Loucy (cell line): ENCODE measurements around the gene KDM7A.

Experiments
- CTCF ChIP-seq: fragments of 200-600 bp; sonication (generic); conservative IDR thresholded peaks from 2 replicates; pipeline ENCODE4 v1.5.1; 2014; ENCODE audit warnings: mild to moderate bottlenecking, antibody characterized with exemption, low read length
- EZH2phosphoT487 ChIP-seq: fragments of 200-600 bp; IDR thresholded peaks from 2 replicates; pipeline ENCODE4 v1.6.1; 2018; ENCODE audit warnings: antibody characterized with exemption, mild to moderate bottlenecking, moderate library complexity, borderline replicate concordance

- TF ChIP-seq CTCF (no peak), EZH2phosphoT487 (no peak)
These were observed 13.1 kb upstream of the KDM7A start for GRCh38 chr7:140189917-140190316.
